Midbrain (tissue), 1 donor: Measurements from ENCODE around the gene MTA1.

Experiments
- DNase-seq: peaks from one replicate; lab custom pipeline; 2025; lab: John Stamatoyannopoulos, UW

The MTA1 gene

GRCh38 chr14:105465209-105466031 is 45.8 kb downstream of the MTA1 start:
- no peak for DNase-seq

GRCh38 chr14:105466531-105467248 is 47.1 kb downstream of the MTA1 start:
- DNase-seq, result no peak

- DNase-seq, result no peak
Measured at GRCh38 chr14:105467249-105467941, 47.8 kb downstream of the MTA1 start.

- DNase-seq, result no peak
Measured at GRCh38 chr14:105467942-105468471, 48.4 kb downstream of the MTA1 start.

GRCh38 chr14:105468621-105469241 is 49.1 kb downstream of the MTA1 start:
- DNase-seq, result peak; percentile 58

- DNase-seq, result no peak
Measured at GRCh38 chr14:105469456-105470349, 50.1 kb downstream of the MTA1 start.

- DNase-seq, result no peak
Measured at GRCh38 chr14:105470350-105471296, 51.0 kb downstream of the MTA1 start.

GRCh38 chr14:105471297-105471821 is 51.7 kb downstream of the MTA1 start:
- no peak for DNase-seq

- no peak for DNase-seq
Measured at GRCh38 chr14:105471823-105472485, 52.3 kb downstream of the MTA1 start.

GRCh38 chr14:105472486-105472991 is 52.9 kb downstream of the MTA1 start:
- no peak for DNase-seq

- DNase-seq, result no peak
Measured at GRCh38 chr14:105473033-105473676, 53.5 kb downstream of the MTA1 start.

GRCh38 chr14:105473677-105474482 is 54.3 kb downstream of the MTA1 start:
- DNase-seq, result peak; percentile 32

GRCh38 chr14:105474483-105475268 is 55.0 kb downstream of the MTA1 start, which contains the start of gene CRIP2:
TSS of gene CRIP2 (plus strand) at chr14:105474821. CDS start at chr14:105474863, 42 bp downstream.
- peak; percentile 18 for DNase-seq

- DNase-seq, result no peak
Measured at GRCh38 chr14:105475269-105476096, 55.9 kb downstream of the MTA1 start.

GRCh38 chr14:105476097-105476830 is 56.6 kb downstream of the MTA1 start:
- peak; percentile 89 for DNase-seq
